GM12872 (cell line): ENCODE data around the gene LATS1.

ENCODE experiments used
- CTCF ChIP-seq: IDR thresholded peaks from 3 replicates; pipeline ENCODE4 v1.5.1; 2011; ENCODE audit warnings: low read depth, mild to moderate bottlenecking, low read length, moderate library complexity; ENCODE audit not compliant: insufficient read depth

Gene LATS1

GRCh38 chr6:149698175-149698574 lies 19.7 kb downstream of the LATS1 start:
- TF ChIP-seq CTCF = no peak

GRCh38 chr6:149696901-149697300 lies 21.0 kb downstream of the LATS1 start:
- no peak for TF ChIP-seq CTCF

- TF ChIP-seq CTCF = no peak
These were observed 23.0 kb downstream of the LATS1 start for GRCh38 chr6:149694921-149695320.

- TF ChIP-seq CTCF = no peak
These were observed 26.7 kb downstream of the LATS1 start for GRCh38 chr6:149691201-149691600.

GRCh38 chr6:149686230-149686629 lies 31.7 kb downstream of the LATS1 start:
- TF ChIP-seq CTCF = no peak

- no peak for TF ChIP-seq CTCF
These were observed 34.5 kb downstream of the LATS1 start for GRCh38 chr6:149683256-149683859.

GRCh38 chr6:149681209-149681608 lies 36.7 kb downstream of the LATS1 start:
- no peak for TF ChIP-seq CTCF
